ENCODE data around the gene KRTAP4-3.

DNA sequence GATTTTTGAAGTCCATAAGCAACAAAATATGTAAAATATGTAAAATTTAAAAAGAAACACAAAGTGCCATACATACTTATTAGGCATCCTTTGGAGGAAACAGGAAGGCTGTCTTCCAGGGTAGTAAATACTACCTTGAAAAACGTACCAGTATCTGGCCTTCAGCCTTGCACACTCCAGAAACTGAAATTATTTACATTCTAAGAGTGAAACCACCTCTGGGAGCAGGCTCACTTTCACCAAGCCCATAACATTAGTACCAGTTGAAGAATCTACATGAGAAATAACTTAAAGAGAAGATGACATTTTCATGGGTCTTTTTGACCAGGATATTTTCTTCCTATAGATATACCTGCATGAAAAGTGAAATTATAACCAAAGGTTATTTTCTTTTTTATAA, 28.0 kb upstream of the KRTAP4-3 start:
- TF ChIP-seq, protein P1, sequence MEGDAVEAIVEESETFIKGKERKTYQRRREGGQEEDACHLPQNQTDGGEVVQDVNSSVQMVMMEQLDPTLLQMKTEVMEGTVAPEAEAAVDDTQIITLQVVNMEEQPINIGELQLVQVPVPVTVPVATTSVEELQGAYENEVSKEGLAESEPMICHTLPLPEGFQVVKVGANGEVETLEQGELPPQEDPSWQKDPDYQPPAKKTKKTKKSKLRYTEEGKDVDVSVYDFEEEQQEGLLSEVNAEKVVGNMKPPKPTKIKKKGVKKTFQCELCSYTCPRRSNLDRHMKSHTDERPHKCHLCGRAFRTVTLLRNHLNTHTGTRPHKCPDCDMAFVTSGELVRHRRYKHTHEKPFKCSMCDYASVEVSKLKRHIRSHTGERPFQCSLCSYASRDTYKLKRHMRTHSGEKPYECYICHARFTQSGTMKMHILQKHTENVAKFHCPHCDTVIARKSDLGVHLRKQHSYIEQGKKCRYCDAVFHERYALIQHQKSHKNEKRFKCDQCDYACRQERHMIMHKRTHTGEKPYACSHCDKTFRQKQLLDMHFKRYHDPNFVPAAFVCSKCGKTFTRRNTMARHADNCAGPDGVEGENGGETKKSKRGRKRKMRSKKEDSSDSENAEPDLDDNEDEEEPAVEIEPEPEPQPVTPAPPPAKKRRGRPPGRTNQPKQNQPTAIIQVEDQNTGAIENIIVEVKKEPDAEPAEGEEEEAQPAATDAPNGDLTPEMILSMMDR (IDR thresholded peaks at IDR 0.05) = no peak
- no peak for TF ChIP-seq EZH2 (IDR thresholded peaks at IDR 0.05)
